Measurements from ENCODE around the gene ZC3H15.
A peak's percentile ranks its signal among the peaks of the same experiment; 100 is the strongest.
"Not testable (repeated sequence)": the region's sequence is repeated elsewhere in the genome, so short reads cannot be mapped to it uniquely, and the experiment has no call there.

The ZC3H15 gene

DNA sequence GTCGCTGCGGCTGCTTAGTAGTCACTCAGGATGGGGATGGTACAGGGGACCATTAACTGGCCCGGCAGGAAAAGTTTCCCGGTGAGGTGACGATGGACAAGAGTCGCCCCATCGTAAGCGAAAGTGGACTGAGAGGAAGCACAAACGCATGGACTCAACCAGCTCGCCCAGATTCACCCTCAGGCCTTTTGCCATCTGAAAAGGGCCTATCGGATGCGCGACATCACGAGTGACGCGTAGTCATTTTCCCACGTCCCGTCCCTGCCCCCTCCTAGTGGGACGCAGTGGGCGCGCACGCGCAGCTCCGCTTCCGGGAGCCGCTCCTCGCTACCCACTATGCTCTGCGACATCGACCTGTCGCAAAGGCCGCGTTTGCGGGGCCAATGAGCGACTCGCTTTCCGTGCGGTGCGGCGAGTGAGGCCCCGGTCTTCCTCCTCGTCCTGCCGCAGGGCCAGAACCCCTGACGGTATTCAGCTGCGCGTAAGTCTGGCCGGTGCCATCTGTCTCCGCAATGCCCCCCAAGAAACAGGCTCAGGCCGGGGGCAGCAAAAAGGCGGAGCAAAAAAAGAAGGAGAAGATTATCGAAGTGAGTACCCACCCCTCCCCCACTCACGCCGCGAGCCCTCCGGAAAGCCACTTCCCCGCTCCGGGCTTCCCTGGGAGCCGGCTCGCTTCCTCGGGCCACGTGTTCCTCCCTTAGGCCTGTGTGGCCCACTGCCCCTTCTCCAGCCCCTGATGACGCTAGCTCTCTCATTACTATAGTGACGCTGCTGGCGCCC, at the start of gene ZC3H15:
Gene ZC3H15 (plus strand): TSS at position 390 of the 780 bp plus-strand sequence. CDS start 123 bp downstream, at position 513.
- H3K4me1 ChIP-seq (ENCODE audit: control insufficient read depth, low read length), result peaks cover 52% of the 10 kb centered on the region
- no peaks in the 10 kb centered on the region for H3F3A ChIP-seq (ENCODE audit: control insufficient read depth, insufficient read depth)
- peaks cover 47% of the 10 kb centered on the region for H3K36me3 ChIP-seq (ENCODE audit: control insufficient read depth, low read length)
- TF ChIP-seq, protein P1, sequence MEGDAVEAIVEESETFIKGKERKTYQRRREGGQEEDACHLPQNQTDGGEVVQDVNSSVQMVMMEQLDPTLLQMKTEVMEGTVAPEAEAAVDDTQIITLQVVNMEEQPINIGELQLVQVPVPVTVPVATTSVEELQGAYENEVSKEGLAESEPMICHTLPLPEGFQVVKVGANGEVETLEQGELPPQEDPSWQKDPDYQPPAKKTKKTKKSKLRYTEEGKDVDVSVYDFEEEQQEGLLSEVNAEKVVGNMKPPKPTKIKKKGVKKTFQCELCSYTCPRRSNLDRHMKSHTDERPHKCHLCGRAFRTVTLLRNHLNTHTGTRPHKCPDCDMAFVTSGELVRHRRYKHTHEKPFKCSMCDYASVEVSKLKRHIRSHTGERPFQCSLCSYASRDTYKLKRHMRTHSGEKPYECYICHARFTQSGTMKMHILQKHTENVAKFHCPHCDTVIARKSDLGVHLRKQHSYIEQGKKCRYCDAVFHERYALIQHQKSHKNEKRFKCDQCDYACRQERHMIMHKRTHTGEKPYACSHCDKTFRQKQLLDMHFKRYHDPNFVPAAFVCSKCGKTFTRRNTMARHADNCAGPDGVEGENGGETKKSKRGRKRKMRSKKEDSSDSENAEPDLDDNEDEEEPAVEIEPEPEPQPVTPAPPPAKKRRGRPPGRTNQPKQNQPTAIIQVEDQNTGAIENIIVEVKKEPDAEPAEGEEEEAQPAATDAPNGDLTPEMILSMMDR (IDR thresholded peaks at IDR 0.05; ENCODE audit: low read depth, low read length, poor library complexity, severe bottlenecking), result no peak
- TF ChIP-seq EZH2phosphoT487 (IDR thresholded peaks at IDR 0.05; ENCODE audit: borderline replicate concordance, low read length), result no peak
- H3K4me2 ChIP-seq (ENCODE audit: low read length), result peak within 1 kb of the TSS; percentile 87
- H3K9me3 ChIP-seq (ENCODE audit: control insufficient read depth, insufficient read depth, low read length), result no peaks in the 10 kb centered on the region
- H4K20me1 ChIP-seq (ENCODE audit: control insufficient read depth, insufficient read depth, low read depth, low read length), result peaks cover 39% of the 10 kb centered on the region
- peaks cover 93% of the 10 kb centered on the region for H3K79me2 ChIP-seq (ENCODE audit: control insufficient read depth, low read length)
- no peaks in the 10 kb centered on the region for H3K27me3 ChIP-seq (ENCODE audit: control insufficient read depth, low read length)
- H3K4me3 ChIP-seq (ENCODE audit: low read length), result peak within 1 kb of the TSS; percentile 98
- H3K9me2 ChIP-seq (replicated peaks; ENCODE audit: control insufficient read depth, low read length), result no peaks in the 10 kb centered on the region
- peak within 1 kb of the TSS; percentile 70 for H3K27ac ChIP-seq (ENCODE audit: low read depth, low read length)

DNA sequence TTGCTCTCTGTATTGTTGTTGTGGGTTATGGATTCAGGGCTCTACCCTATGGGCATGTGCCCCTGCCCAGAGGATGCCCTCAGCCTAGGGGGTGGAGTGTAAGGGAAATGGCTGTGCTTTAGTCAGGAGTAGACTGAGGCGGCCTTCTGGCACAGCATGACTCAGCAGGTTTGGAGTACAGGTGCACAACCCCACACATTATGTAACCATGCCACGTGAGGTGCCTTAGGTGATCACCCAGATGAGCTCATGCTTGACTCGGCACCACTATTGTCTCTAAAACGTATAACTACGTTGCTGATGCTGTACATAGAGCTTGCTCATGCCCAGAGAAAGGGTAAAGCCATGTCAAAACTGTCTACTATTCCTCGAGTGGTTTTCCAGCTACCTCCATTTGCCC, 48.3 kb upstream of the ZC3H15 start:
- Histone ChIP-seq H3K4me2 (ENCODE audit: low read length) (no peak overlapping the region), H3K27me3 (ENCODE audit: control insufficient read depth, low read length) (no peaks in the 10 kb centered on the region), H3K9me3 (ENCODE audit: control insufficient read depth, insufficient read depth, low read length) (peaks cover 8% of the 10 kb centered on the region; the same call in 1 of the 2 replicates), H3K9me2 (replicated peaks; ENCODE audit: control insufficient read depth, low read length) (no peaks in the 10 kb centered on the region), H3K4me3 (ENCODE audit: low read length) (no peak overlapping the region), H3K27ac (ENCODE audit: low read depth, low read length) (no peak overlapping the region), H3K36me3 (ENCODE audit: control insufficient read depth, low read length) (no peaks in the 10 kb centered on the region), H3F3A (ENCODE audit: control insufficient read depth, insufficient read depth) (no peaks in the 10 kb centered on the region), H4K20me1 (ENCODE audit: control insufficient read depth, insufficient read depth, low read depth, low read length) (no peaks in the 10 kb centered on the region), H3K79me2 (ENCODE audit: control insufficient read depth, low read length) (no peaks in the 10 kb centered on the region), H3K4me1 (ENCODE audit: control insufficient read depth, low read length) (no peaks in the 10 kb centered on the region)
- TF ChIP-seq, protein P1 (IDR thresholded peaks at IDR 0.05; ENCODE audit: low read depth, low read length, poor library complexity, severe bottlenecking), result no peak
- TF ChIP-seq EZH2phosphoT487 (IDR thresholded peaks at IDR 0.05; ENCODE audit: borderline replicate concordance, low read length), result no peak

DNA sequence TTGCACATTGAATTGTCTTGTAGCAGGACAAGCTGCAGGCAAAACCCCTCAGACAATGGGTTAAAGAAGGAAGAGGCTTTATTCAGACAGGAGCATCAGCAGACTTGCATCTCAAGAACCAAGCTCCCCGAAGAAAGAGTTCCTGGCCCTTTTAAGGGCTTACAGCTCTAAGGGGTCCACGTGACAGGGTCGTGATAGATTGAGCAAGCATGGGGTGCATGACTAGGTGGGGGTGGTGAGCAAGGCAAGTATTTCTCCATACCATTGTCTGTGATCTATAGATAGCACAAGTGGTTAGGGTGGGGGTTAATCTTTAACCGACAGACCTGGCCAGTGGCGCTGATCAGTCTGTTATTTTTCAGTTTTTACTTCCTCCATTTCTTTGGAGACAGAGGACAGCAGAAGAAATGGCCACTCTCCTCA, 46.4 kb upstream of the ZC3H15 start:
- H3K27me3 ChIP-seq (ENCODE audit: control insufficient read depth, low read length); H3K4me2 ChIP-seq (ENCODE audit: low read length); H3K9me3 ChIP-seq (ENCODE audit: control insufficient read depth, insufficient read depth, low read length): not testable (repeated sequence)

DNA sequence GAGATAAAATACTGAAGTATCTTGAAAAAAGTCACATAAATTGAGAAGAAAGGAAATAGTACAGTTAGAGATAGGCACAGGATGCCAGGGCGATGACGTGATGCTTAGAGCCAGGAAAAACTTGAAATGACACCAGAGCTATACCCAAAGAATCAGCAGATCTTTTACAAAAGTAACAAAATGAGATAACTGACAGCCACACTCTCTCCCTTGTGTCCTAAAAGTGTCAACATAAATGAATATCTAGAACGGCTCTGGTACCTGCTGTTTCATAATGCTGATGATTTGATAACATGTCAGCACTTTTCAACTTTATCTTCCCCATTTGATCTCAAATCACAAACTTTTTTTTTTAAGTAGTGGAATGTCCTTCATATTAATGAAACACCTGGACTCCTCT, 45.6 kb upstream of the ZC3H15 start:
- Histone ChIP-seq H3K4me1 (ENCODE audit: control insufficient read depth, low read length) (no peaks in the 10 kb centered on the region), H3K9me3 (ENCODE audit: control insufficient read depth, insufficient read depth, low read length) (peaks cover 8% of the 10 kb centered on the region; the same call in 1 of the 2 replicates), H3K79me2 (ENCODE audit: control insufficient read depth, low read length) (no peaks in the 10 kb centered on the region), H3K9me2 (replicated peaks; ENCODE audit: control insufficient read depth, low read length) (no peaks in the 10 kb centered on the region), H3K27ac (ENCODE audit: low read depth, low read length) (no peak overlapping the region), H4K20me1 (ENCODE audit: control insufficient read depth, insufficient read depth, low read depth, low read length) (no peaks in the 10 kb centered on the region), H3K27me3 (ENCODE audit: control insufficient read depth, low read length) (no peaks in the 10 kb centered on the region), H3K4me2 (ENCODE audit: low read length) (no peak overlapping the region), H3K4me3 (ENCODE audit: low read length) (no peak overlapping the region), H3F3A (ENCODE audit: control insufficient read depth, insufficient read depth) (no peaks in the 10 kb centered on the region), H3K36me3 (ENCODE audit: control insufficient read depth, low read length) (no peaks in the 10 kb centered on the region)
- TF ChIP-seq, protein P1 (IDR thresholded peaks at IDR 0.05; ENCODE audit: low read depth, low read length, poor library complexity, severe bottlenecking), result no peak
- no peak for TF ChIP-seq EZH2phosphoT487 (IDR thresholded peaks at IDR 0.05; ENCODE audit: borderline replicate concordance, low read length)

More for the DNA sequence above, 46.4 kb upstream of the ZC3H15 start:
- H3K79me2 ChIP-seq (ENCODE audit: control insufficient read depth, low read length); H3K9me2 ChIP-seq (replicated peaks; ENCODE audit: control insufficient read depth, low read length); H3K4me3 ChIP-seq (ENCODE audit: low read length); H3K36me3 ChIP-seq (ENCODE audit: control insufficient read depth, low read length); H3K27ac ChIP-seq (ENCODE audit: low read depth, low read length); H4K20me1 ChIP-seq (ENCODE audit: control insufficient read depth, insufficient read depth, low read depth, low read length); H3F3A ChIP-seq (ENCODE audit: control insufficient read depth, insufficient read depth); H3K4me1 ChIP-seq (ENCODE audit: control insufficient read depth, low read length): not testable (repeated sequence)
